DND-41 (cell line): ENCODE results near the gene BIRC6.

Experiments
- ATAC-seq: fragments of 200-7000 bp; cut with Tn5 transposase; 3 replicates; pipeline ENCODE4 v1.9.1; 2021; ENCODE audit warnings: low read depth; ENCODE audit not compliant: insufficient read depth
- DNase-seq: peaks from one replicate; pipeline ENCODE4 v3.0.0-alpha.2; 2020
- H2AFZ ChIP-seq: 2 replicates; pipeline ENCODE4 v1.6.0; 2012; ENCODE audit warnings: low read depth, low read length
- H3K27ac ChIP-seq: 2 replicates; pipeline ENCODE4 v1.5.1; 2012; ENCODE audit warnings: low read length, inconsistent platforms
- H3K27me3 ChIP-seq: fragments of 200-600 bp; sonication (generic); 2 replicates; pipeline ENCODE4 v1.6.0; 2012; ENCODE audit warnings: low read length, mild to moderate bottlenecking, inconsistent platforms; ENCODE audit not compliant: insufficient read depth, poor library complexity
- H3K36me3 ChIP-seq: 2 replicates; pipeline ENCODE4 v1.5.1; 2012; ENCODE audit warnings: low read length, inconsistent platforms; ENCODE audit not compliant: insufficient read depth
- H3K4me1 ChIP-seq: 2 replicates; pipeline ENCODE4 v1.5.1; 2012; ENCODE audit warnings: mild to moderate bottlenecking, low read length; ENCODE audit not compliant: insufficient read depth
- H3K4me2 ChIP-seq: 2 replicates; pipeline ENCODE4 v1.6.0; 2012; ENCODE audit warnings: mild to moderate bottlenecking, moderate library complexity, low read length, inconsistent platforms; ENCODE audit not compliant: insufficient read depth
- H3K4me3 ChIP-seq, 2 experiments: fragments of 200-600 bp in 1 of 2; shearing (Covaris generic) in 1 of 2; 2 replicates each; pipeline ENCODE4 v1.5.1; 2012 to 2016; ENCODE audit warnings: inconsistent platforms in 2 of 2, low read length in 2 of 2, mild to moderate bottlenecking in 2 of 2, low read depth in 1 of 2, moderate library complexity in 1 of 2
- H3K79me2 ChIP-seq: 2 replicates; pipeline ENCODE4 v1.6.0; 2012; ENCODE audit warnings: low read length, inconsistent platforms; ENCODE audit not compliant: insufficient read depth
- H3K9ac ChIP-seq: 2 replicates; pipeline ENCODE4 v1.6.0; 2012; ENCODE audit warnings: low read depth, mild to moderate bottlenecking, inconsistent platforms, low read length, moderate library complexity
- H3K9me3 ChIP-seq: 2 replicates; pipeline ENCODE4 v1.5.1; 2012; ENCODE audit warnings: low read length, moderate library complexity, mild to moderate bottlenecking, inconsistent platforms; ENCODE audit not compliant: insufficient read depth, severe bottlenecking
- H4K20me1 ChIP-seq: 2 replicates; pipeline ENCODE4 v1.6.0; 2012; ENCODE audit warnings: low read length; ENCODE audit not compliant: insufficient read depth
- EZH2 ChIP-seq: IDR thresholded peaks from 3 replicates; pipeline ENCODE4 v1.6.1; 2012; ENCODE audit warnings: borderline replicate concordance, low read depth, mild to moderate bottlenecking, moderate library complexity, low read length, inconsistent platforms; ENCODE audit not compliant: severe bottlenecking
- TF ChIP-seq, protein P1 (sequence below): IDR thresholded peaks from 2 replicates; pipeline ENCODE4 v1.5.1; 2012; ENCODE audit warnings: borderline replicate concordance, low read length, moderate library complexity, mild to moderate bottlenecking; ENCODE audit not compliant: poor library complexity, severe bottlenecking; ENCODE audit errors: extremely low read depth

BIRC6 gene

DNA sequence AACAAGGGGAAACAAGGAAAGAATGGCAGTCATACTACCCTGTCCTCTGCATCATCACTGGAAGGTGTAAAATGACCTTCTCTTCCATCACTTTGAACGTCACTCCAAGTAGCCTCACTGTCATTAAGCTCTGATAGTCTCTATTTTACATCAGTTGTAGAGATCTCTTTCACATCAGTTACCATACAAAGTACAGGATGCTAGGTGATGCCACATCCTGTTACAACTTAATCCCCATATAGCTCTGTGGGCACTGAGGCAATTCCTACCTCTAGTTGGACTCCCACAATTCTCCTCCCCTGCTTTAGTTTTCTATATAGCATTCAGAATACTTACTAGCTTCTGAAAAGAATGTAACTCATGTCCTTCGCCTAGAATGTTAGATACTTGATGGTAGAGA is 215.9 kb downstream of the BIRC6 start:
- ATAC-seq = peak; percentile 99

DNA sequence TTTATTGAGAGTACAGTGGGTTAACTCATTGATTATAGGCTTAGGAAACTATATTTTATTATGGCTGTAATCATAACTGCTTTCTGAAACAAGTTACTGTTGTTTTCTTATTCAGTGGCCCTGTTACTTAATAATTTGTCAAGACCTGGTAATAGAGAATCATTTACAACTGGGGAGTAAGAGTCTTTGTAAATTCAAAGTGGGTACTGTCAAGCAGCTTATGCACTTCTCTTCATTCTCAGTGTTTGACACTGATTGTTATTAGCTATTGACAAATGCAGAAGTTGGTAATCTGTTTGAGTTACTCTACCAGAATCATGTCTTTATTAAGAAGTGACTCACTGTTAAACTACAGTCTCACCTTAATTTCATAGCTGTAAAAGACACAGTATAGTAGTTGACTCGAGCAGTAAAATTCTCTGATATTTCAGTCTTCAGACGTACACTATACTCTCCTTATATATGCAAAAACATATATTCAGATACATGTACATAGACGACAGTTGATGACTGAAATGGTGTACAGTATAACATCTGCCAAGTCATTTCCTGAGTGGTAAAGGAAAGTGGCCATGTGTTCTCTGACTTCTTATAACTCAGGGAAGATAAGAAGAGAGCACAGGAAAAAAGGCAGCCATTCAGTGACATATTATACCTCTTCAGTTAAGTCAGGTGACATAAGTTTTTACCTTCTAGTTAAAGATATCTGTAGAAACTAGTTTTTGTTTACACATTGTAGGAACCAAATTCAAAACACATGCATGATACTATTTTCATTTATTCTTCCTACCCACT is 235.0 kb downstream of the BIRC6 start:
- no peaks in the 10 kb centered on the region for H4K20me1 ChIP-seq
- peak overlapping the region; percentile 50 for H2AFZ ChIP-seq
- no peak overlapping the region for H3K4me3 ChIP-seq
- peak overlapping the region; percentile 37 for H3K4me2 ChIP-seq
- H3K79me2 ChIP-seq = no peaks in the 10 kb centered on the region
- no peaks in the 10 kb centered on the region for H3K9me3 ChIP-seq
- no peak for TF ChIP-seq EZH2
- TF ChIP-seq, protein P1, sequence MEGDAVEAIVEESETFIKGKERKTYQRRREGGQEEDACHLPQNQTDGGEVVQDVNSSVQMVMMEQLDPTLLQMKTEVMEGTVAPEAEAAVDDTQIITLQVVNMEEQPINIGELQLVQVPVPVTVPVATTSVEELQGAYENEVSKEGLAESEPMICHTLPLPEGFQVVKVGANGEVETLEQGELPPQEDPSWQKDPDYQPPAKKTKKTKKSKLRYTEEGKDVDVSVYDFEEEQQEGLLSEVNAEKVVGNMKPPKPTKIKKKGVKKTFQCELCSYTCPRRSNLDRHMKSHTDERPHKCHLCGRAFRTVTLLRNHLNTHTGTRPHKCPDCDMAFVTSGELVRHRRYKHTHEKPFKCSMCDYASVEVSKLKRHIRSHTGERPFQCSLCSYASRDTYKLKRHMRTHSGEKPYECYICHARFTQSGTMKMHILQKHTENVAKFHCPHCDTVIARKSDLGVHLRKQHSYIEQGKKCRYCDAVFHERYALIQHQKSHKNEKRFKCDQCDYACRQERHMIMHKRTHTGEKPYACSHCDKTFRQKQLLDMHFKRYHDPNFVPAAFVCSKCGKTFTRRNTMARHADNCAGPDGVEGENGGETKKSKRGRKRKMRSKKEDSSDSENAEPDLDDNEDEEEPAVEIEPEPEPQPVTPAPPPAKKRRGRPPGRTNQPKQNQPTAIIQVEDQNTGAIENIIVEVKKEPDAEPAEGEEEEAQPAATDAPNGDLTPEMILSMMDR = no peak
- peak overlapping the region; percentile 43; the same call in 1 of the 2 replicates for H3K9ac ChIP-seq
- DNase-seq (peak; percentile 31), ATAC-seq (peak; percentile 98)
- H3K27me3 ChIP-seq = no peaks in the 10 kb centered on the region
- H3K36me3 ChIP-seq = peaks cover 14% of the 10 kb centered on the region
- peaks cover 28% of the 10 kb centered on the region for H3K4me1 ChIP-seq
- H3K27ac ChIP-seq = peak overlapping the region; percentile 93

More for the DNA sequence above, 215.9 kb downstream of the BIRC6 start:
- Histone ChIP-seq H3K9ac (no peak overlapping the region), H3K4me2 (peak overlapping the region; percentile 25; the same call in 1 of the 2 replicates), H3K9me3 (no peaks in the 10 kb centered on the region), H3K27me3 (no peaks in the 10 kb centered on the region), H3K79me2 (no peaks in the 10 kb centered on the region), H3K4me1 (peaks cover 32% of the 10 kb centered on the region), H3K27ac (peak overlapping the region; percentile 66), H3K36me3 (peaks cover 34% of the 10 kb centered on the region), H3K4me3 (no peak overlapping the region), H2AFZ (no peak overlapping the region), H4K20me1 (no peaks in the 10 kb centered on the region)
- TF ChIP-seq EZH2 = no peak
- TF ChIP-seq, protein P1 = no peak
- peak; percentile 50 for DNase-seq

DNA sequence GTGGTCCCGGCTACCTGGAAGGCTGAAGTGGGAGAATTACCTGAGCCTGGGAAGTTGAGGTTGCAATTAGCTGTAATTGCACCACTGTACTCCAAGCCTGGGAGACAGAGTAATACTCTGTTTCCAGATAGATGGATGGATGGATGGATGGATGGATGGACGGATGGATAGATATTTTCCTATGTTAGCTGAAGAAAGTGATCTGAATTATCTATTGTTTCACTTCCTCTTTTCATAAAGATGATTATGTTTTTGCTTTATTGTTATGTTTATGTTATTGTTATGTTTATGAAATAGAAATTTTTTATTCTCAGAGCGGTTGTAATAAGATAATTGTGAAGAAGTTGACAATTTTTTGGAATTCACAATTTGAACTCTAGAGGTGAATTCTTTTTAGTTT is 237.8 kb downstream of the BIRC6 start:
- peaks cover 34% of the 10 kb centered on the region for H3K36me3 ChIP-seq
- no peaks in the 10 kb centered on the region for H3K27me3 ChIP-seq
- DNase-seq = no peak
- peak overlapping the region; percentile 4; the same call in 1 of the 2 replicates for H3K27ac ChIP-seq
- H4K20me1 ChIP-seq = no peaks in the 10 kb centered on the region
- H3K4me1 ChIP-seq = peaks cover 28% of the 10 kb centered on the region
- no peaks in the 10 kb centered on the region for H3K79me2 ChIP-seq
- H3K9ac ChIP-seq = no peak overlapping the region
- TF ChIP-seq, protein P1 = no peak
- no peak for TF ChIP-seq EZH2
- H3K9me3 ChIP-seq = no peaks in the 10 kb centered on the region
- ATAC-seq = no peak
- H2AFZ ChIP-seq = no peak overlapping the region
- H3K4me2 ChIP-seq = no peak overlapping the region
- no peak overlapping the region for H3K4me3 ChIP-seq
